Measurements from ENCODE around the gene UNC5CL.
"Not testable (repeated sequence)": the region's sequence is repeated elsewhere in the genome, so short reads cannot be mapped to it uniquely, and the experiment has no call there.

UNC5CL gene

GRCh38 chr6:41021832-41022231 is 17.2 kb downstream of the UNC5CL start:
- peak; percentile 40 for TF ChIP-seq CTCF (conservative IDR thresholded peaks at IDR 0.05; ENCODE audit: low read depth, low read length)
- H3K4me3 ChIP-seq (ENCODE audit: low read length) = no peak overlapping the region
- DNase-seq (ENCODE audit: low read depth) = no peak

GRCh38 chr6:41017663-41018062 is 21.4 kb downstream of the UNC5CL start:
- no peak for DNase-seq (ENCODE audit: low read depth)
- TF ChIP-seq CTCF (conservative IDR thresholded peaks at IDR 0.05; ENCODE audit: low read depth, low read length) = no peak

GRCh38 chr6:41015860-41016259 is 23.2 kb downstream of the UNC5CL start:
- not testable (repeated sequence) for H3K4me3 ChIP-seq (ENCODE audit: low read length); DNase-seq (ENCODE audit: low read depth)

More at GRCh38 chr6:41017663-41018062, 21.4 kb downstream of the UNC5CL start:
- H3K4me3 ChIP-seq (ENCODE audit: low read length) = no peak overlapping the region

- H3K4me3 ChIP-seq (ENCODE audit: low read length) = no peak overlapping the region
- TF ChIP-seq CTCF (conservative IDR thresholded peaks at IDR 0.05; ENCODE audit: low read depth, low read length) = no peak
- no peak for DNase-seq (ENCODE audit: low read depth)
Observed at GRCh38 chr6:41014780-41015179, 24.2 kb downstream of the UNC5CL start.

GRCh38 chr6:41013466-41014153 is 25.4 kb downstream of the UNC5CL start:
- TF ChIP-seq CTCF (conservative IDR thresholded peaks at IDR 0.05; ENCODE audit: low read depth, low read length) = no peak
- DNase-seq (ENCODE audit: low read depth) = no peak
- no peak overlapping the region for H3K4me3 ChIP-seq (ENCODE audit: low read length)

GRCh38 chr6:41011673-41012072 is 27.3 kb downstream of the UNC5CL start:
- no peak for TF ChIP-seq CTCF (conservative IDR thresholded peaks at IDR 0.05; ENCODE audit: low read depth, low read length)
- DNase-seq (ENCODE audit: low read depth) = no peak
- no peak overlapping the region for H3K4me3 ChIP-seq (ENCODE audit: low read length)

- TF ChIP-seq CTCF (conservative IDR thresholded peaks at IDR 0.05; ENCODE audit: low read depth, low read length) = no peak
- DNase-seq (ENCODE audit: low read depth) = no peak
- H3K4me3 ChIP-seq (ENCODE audit: low read length) = no peak overlapping the region
Observed at GRCh38 chr6:41009669-41010068, 29.4 kb downstream of the UNC5CL start.

All from retinal pigment epithelial cell (primary cell).